Left hindlimb (tissue), 1 donor: ENCODE results near the gene CLSTN2.

Experiments used
- DNase-seq: peaks from one replicate; pipeline ENCODE4 v3.0.0-alpha.2; 2018

The CLSTN2 gene

DNA sequence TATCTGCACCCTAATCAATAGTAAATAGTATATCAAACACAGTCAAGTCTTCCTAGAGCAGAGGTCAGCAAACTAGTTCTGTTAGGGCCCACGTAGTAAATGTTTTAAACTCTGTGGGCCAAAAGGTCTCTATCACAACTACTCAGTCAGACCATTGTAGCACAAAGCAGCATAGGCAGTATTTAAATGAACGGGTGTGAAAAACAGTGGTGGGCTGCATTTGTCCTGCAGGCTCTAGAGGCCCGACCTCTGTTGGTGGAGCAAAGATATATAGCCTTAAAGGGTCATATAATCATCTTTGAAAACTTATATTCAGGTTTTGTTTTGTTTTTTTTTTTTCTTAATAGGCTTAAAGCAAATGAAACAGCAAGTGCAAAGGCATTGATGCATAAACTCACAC lies 416.5 kb downstream of the CLSTN2 start:
- DNase-seq = no peak

DNA sequence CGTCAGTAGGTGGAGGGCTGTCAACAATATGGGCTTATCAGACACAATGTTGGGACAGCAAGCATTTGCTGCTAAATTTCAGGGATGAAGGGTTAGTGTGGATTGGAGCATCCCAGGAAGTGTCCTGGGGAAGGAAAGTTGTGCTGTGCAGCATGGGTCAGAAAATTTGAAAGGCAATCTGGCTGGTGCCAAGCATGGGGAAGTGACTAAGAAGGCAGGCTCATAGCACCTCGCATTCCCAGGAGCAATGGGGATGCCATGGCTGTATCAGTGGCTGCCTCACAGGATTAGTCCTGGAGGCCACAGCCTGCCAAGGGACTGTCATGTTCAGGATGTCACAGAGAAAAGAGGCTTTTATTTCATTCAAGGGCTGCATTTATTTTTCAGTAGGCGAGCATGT lies 420.5 kb downstream of the CLSTN2 start:
- no peak for DNase-seq

DNA sequence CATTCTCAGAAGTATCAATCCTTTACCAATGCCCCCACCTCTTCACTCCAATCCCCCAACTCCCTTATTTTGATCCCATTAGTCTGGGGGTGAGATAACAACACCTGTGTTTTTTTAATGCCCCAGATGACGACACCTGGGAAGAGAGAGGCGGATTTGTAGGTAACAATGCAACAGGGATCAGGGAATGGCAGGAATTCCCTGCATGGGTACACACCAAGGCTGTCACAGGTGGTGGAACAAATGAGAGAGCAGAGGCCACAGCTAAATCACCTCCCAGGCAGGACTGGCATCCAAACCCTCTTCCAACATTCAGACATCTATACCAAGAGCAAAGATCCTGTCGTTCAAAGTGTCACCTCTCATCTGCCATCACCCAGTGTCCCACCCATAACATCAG lies 423.7 kb downstream of the CLSTN2 start:
- DNase-seq = no peak

DNA sequence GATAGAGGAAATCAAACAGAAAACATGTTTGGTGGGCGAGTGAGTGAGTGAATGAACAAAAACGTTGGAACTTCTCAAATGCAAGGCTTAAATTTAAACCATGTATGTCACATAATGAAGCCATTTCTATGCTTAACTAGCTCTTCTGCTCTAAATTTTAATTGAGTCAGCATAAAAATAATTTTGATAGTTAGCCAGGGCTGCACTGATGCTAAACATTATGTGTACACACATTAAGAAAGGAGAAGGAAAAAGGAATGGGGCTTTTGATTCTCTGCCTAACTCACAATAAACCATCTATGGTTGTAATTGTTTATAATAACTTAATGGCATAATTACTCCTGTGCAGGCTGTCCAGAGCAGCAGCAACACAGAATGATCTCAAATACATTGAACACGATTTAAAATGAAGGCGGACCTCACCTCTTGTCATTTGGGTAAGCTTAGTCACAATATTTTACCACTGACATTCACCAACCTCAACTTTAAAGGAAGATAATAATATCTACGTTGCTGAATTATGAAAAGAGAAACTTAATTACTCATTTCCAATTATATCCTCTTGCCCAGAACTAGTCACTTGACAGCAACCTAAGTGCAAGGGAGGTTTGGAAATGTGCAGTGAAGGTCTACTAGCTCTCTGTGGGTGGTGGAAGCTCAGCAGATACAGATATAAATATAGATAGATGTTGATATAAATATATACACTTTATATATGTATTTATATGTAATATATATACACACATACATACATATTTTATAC lies 424.4 kb downstream of the CLSTN2 start:
- no peak for DNase-seq

DNA sequence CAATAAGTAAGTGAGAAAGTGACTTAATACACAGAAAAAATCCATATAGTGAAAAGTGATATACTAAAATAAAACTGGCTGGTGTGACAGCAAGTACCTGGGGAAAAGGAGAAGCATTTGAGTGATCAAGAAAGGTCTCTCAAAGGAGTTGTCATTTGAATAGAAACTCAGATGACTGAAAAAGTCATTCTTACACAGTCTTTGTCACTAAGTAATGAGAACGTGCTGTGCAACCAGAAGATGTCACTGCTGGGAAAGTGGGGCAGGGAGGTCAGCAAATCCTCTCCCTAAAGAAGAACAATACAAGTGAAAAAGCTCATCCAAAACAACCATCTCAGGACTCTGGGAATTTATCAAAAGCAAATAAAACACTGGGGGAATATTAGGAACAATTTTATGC lies 425.3 kb downstream of the CLSTN2 start:
- no peak for DNase-seq

DNA sequence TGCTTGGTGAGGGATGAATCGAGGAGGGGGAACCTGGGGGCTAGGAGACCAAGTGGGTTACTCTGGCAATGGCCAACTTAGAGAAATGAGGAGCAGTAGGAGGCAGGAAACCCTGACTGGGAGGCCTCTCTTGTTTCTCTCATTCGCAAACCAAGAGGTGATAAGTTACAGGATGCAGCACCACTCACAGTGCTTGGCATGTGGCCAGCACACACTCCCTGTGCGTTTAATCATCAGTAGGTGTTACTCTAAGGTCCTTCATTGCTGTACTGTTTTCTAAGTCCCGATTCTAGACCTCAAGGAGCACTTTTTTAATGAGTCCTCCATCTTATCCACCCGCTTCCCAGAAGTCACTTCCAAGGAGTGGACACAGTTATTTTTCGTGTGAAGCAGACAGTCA lies 428.8 kb downstream of the CLSTN2 start:
- no peak for DNase-seq

DNA sequence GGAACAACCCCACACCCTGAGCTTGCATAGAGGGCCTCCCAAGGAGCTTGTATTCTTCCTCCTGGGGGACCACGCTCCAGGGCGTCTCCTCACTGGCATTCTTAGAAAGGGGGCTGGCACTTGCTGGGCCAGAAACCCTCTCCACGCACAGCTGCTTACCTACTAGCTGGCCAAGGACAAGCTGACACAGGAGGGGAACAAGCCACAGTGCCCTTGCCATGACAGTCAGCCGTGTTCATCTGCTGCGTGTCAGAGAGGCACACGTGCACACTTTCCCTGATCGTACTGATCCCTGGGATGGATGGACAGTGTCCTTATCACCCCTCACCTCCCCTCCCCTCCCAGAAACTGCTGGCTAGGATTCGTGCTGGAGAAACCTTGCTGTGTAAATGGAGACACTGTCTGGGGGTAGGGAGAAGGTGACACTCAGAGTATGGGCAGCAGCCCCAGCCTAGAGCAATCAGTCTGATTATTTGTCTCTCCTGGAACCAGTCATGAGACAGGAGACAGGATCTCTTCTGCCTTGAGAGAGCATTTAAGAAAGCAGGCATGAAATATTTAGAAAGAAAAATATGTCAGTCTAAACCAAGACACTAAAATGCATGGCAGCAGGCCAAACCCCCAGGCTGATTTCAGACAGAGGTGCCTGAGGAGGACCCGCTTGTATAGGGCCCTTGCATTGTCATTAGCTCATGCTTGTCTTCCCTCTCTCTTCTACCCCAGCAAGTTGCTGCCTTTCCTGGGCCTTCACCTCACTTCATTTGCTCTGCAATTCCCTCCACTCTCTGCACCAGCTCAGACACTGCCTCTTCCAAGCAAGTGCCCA lies 431.1 kb downstream of the CLSTN2 start:
- no peak for DNase-seq

DNA sequence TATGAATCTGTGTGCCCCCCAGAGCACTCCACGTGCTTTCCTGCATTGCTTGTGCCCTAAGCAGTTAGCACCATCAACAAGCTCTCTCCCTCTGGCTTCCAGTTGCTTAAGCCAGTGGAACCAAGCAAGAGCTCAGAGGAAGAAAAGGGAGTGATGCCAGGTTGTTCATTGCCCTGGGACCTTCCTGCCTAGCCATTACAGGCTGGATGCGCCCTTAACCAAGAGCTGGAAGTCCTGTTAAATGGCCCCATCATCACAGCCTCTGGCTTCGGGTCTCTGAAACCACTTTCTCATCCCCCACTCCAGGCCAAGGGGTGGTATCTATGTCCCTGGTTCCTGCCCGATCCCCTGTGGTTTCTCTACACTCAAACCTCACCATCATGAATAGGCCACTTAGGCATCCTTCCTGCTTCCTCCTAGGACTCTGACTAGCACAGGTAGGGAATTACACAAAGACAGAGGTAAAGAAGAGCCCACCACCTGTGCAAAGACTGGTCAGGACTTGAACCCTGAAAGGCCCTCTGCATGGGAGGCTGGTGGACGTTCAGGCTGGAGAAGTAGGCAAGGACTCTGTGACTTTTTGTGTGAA lies 433.3 kb downstream of the CLSTN2 start:
- no peak for DNase-seq

DNA sequence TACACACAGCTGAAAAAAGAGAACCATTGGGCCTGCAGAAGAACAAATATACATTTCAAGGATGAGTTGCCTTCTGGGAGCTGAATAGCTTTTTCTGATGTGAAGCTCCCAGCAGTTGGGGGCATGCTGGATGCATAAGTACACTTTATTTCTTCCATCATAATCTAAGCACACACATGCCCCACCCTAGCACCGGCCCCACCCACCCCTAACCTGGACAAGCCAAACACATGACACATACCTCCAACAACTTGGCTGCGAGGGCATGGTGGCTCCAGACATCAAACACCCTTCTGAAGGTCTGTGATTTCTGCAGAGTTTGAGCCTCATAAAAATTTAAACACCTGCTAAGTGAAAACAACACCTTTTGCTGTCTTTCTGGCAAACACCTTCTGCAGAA lies 435.7 kb downstream of the CLSTN2 start:
- DNase-seq = no peak

DNA sequence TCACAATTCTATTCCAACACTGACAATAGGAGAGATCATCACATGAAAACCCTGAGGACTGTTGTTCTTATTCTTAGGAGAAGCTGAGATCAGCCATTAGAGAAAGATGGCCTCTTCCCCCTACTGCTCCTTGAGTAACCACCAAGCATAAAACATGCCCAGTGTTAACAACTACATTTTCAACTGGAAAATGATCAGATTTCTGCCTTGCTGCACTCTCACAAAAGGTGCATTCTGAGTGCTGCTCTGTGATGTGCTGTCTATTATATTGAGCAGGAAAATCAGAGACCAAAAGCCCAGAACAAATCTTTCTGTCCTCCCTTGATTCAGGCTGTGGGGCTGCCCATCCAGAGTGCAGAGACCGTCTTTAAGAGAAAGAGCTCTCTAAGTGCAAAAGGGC lies 438.2 kb downstream of the CLSTN2 start:
- no peak for DNase-seq

DNA sequence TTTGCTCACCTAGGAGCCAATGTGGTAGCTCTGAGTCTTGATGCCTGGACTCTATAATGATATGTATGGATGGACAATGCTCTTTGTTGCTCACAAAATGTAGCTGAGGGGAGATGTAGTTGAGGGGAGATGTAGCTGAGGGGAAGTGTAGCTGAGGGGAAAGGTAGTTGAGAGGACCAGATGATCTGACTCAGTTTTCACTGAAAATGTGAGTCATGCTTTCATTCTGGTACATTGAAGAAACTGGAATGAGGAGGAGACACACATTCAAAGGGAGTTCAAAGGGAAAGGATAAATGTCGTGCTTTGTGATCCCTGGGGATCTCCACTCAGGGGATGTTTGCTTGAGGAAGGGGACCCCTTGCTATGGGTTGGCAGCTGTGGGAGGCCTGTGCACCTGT lies 440.0 kb downstream of the CLSTN2 start:
- no peak for DNase-seq

DNA sequence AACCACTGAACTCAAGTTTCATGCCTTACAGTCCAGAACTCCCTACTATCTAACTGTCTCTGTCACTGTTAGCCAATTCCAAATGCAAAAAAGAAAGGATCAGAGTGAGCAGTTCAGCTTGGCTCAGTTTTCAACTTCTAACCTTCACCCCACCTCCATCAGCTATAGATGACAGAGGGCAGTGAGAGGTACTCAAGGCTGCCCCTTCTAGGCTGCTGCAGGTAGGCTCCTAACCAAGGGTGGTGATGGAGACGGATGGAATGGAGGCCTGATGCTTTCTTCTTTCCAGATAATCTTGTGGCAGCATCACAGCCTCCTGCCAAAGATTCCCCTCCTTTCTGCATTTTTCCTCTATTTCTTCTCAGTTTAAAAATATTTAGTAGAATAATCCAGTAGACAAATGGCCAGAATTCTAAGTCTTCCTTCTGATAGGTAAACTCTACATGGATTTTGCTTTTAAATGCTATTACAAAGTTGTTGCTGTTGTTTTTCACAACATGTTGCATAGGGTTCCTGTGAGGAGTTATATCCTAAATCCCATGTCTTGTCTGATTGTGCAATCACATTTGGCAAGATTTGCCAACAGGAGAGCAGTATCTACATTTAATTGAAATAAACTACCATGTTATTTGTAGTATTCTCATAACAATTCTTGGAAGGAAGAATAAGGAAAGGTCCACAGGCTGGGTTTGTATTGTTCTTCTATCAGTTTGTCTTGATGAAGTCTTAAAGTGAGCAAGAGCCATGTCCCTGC lies 441.3 kb downstream of the CLSTN2 start:
- DNase-seq = no peak

DNA sequence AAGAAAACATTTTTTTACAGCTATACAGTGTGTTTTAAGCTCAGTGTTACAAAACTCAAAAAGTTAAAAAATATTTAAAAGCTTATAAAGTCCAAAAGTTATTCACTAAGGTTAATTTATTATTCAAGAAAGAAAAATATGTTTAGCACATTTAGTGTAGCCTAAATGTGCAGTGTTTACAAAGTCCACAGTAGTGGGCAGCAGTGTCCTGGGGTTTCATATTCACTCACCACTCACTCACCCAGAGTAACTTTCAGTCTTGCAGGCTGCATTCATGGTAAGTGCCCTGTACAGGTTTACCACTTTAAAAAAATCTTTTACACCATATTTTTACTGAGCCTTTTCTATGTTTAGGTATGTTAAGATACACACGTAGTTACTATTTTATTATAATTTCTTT lies 442.7 kb downstream of the CLSTN2 start:
- DNase-seq = no peak

DNA sequence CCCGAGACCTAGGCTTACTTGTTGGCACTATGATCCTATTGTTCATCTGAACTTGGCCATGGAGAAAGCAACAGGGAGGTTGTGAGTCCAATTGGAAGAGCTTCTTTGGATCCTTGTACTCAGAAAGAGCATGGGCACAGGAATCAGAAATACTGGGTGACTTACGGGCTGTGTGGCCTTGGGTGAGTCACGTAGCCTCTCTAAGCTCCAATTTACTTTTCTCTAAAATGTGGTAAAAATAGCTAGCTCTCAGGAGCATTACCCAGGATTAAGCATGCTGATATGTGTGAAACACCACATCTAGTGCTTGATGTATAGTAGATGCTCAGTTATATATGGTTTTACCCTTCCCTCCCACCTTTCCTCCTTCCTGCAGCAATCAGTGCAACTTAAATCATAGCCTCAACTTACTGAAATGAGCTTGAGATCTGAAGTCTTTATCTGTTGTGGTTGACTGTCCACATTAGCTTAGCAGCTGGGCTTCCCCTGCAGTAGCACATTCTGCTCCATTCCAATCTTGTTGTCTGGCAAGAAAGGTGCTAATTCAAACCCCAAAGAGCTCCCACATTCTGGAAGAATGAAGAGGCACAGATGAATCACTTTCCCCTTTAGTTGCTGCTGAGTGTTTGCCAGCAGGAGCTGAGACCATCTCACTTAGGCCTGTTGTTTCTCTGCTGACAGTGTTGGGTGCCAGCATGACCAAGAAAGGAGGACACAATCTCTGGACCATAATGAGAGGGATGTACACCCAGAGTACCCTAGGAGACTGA lies 443.8 kb downstream of the CLSTN2 start:
- DNase-seq = no peak

DNA sequence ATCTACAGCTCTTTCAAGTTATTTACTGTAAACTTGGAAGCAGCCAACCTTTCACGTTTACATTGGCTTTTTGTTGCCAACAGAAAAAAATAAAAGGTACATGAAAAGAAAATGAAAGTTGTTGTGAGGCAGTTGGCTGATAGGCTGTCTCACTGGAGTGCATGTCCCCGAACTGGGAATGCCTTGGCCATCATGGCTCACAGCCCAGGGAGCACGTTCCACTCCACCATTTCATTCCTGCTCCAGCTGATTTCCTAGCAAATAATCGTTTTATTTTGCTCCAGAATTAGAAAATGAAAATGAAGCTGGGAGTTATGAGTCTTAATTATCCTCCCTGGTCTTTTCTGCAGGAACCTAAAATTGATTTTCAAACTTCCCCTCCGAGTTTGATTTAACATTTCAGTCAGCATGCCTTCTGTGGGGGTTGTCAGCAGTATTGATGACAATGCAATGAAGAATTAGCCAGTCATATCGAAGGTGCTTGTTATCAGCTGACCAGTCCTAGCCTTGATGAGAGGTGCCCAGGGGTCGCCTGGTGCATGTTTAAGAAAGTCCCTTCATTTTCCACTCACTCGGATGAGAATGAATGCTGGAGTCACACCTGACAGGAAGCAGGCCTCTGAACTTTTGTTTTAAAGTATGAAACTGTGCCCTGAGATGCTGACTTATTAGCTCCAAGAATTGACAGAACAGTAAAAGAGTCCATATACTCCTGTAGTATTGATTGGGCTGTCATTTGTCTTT lies 449.2 kb downstream of the CLSTN2 start:
- no peak for DNase-seq

DNA sequence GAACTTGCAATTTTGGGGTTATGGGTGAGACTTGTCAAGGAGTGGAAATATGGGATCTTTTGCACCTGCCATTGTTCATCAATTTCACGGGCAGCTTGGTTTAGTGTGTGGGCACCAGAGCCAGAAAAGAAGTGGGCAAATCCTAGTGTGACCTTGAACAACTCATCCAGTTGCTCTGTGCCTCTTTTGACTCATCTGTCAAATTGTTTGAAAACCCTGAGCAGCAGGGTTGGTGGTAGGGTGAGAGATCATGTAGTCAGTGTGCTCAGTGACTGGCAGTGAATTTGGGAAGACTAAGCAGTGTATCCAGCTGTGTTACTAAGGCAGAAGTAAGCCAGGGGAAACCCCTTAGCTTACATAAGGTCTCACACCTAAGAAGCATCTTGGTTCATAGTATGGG lies 449.9 kb downstream of the CLSTN2 start:
- no peak for DNase-seq

DNA sequence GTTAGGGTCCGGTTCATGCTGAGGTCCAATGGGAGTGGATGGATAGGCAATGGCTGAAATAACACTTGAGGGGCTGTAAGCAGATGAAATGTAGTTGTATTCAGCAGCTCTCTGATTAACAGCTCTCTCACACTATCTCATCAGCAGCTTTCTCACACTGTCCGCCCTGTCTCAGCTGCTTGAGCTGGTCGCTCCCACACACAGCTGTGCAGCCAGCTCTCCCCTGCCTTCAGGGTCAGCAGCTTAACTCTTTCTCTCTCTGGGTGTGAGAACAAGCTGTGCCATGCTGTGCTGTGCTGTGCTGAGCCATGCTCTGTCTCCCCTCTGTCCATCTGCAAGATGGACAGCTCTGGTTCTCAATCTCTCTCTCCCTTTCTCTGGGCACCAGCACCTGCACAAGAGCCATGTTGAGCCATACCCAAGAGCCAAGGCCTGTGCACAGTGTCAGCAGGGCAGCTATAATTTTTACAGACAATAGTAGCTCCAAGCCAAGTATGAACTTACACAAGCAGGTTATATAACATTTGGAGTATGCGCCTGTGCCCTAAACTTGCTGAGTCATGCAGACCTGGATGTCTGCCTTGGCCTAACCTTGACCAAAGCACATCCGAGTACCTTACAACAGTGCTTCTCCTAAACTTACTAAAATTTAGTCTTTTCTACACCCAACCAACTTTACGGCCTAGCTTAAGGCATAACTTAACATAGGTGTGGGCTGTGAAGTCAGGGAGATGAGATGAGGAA lies 451.5 kb downstream of the CLSTN2 start:
- DNase-seq = peak; percentile 41

DNA sequence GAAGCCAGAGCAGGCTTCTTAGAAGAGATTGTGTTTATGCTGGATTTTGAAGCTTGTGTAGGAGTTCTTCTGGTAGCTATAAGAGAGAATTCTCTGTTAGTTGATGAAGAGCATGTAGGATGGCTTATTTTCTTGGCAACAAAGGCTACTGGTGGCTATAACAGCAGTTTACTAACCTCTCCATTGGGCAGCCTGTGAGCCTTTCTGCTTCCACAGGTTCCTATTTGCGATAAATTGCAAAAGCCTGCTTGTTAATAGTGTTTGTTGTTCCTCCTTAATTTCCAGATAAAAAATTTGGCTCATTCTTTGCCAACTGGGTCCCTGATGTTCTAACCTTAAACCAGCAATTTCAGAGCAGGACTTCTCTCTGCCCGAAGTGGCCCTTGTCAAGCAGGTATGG lies 452.3 kb downstream of the CLSTN2 start:
- no peak for DNase-seq

DNA sequence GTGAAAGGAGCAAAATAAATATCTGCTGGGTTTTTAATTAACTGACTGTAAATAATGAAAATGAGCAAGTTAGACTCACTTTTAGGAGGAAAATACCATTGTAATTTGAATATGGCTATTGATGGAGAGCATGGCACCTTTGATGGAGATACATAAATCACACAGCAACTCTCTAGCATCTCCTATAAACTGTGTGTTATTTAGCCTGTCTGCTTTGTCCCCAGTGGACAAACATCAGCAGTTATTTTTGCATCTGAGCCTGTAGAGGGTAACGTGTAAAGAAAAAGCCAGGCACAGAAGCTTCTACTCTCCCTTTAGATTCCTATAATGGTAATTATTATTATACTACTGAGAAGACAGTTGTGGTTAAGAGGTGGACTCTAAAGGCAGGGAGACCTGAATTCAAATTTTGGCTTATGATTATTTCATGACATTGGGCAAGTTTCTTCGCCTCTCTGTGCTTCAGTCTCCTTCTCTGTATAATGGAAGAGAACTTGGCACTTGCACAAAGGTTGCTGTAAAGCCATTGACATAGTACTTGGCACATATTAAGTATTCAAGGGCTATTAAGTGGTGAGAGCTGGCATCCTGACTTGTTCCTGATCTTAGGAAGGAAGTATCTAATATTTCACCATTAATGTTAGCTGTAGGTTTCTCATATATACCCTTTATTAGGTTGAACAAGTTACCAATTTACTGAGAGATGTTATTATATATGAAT lies 453.4 kb downstream of the CLSTN2 start:
- DNase-seq = no peak

DNA sequence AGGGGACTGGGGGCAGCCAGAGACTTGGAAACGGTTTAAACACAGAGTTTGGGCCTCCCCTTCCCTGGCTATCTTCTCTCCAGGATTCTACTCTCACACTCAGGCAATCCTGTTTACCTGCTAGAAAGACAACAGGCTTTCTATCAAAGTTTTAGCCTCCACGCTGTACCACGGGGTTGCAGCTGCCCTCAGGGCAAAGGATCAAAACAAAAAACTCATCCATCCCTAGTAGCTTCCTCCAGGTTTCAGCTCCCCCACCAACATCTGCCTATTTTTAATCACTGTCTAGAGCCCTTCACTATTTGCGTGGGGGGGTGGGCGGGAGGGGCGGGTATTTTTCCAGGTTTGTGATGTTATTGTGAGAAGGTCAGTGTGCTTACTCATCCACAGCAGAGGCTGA lies 456.1 kb downstream of the CLSTN2 start:
- DNase-seq = no peak
